PFSK-1 (cell line): ENCODE measurements around the gene ITGA8.

ENCODE experiments used
- SIN3A ChIP-seq: IDR thresholded peaks from 2 replicates; pipeline ENCODE4 v1.6.1; 2012; ENCODE audit warnings: mild to moderate bottlenecking, low read length, moderate library complexity, borderline replicate concordance; ENCODE audit not compliant: insufficient read depth
- TAF1 ChIP-seq: IDR thresholded peaks from 2 replicates; pipeline ENCODE4 v1.6.1; 2012; ENCODE audit warnings: low read length, control low read depth, borderline replicate concordance; ENCODE audit not compliant: insufficient read depth

- no peak for TF ChIP-seq SIN3A
- no peak for TF ChIP-seq TAF1
Observed at GRCh38 chr10:15625261-15625660, 94.5 kb downstream of the ITGA8 start.
